IPS DF 6.9 (cell line): ENCODE results near the gene FURIN.
A peak's percentile ranks its signal among the peaks of the same experiment; 100 is the strongest.

ENCODE experiments used
- DNase-seq: peaks from one replicate; pipeline ENCODE4 v3.0.0-alpha.2; 2013; ENCODE audit warnings: low read depth, low spot score
- H3K27ac ChIP-seq: one replicate; pipeline ENCODE4 v1.5.1; 2013; ENCODE audit warnings: low read length, control low read depth
- H3K27me3 ChIP-seq: 2 replicates; pipeline ENCODE4 v1.6.1; 2013; ENCODE audit warnings: mild to moderate bottlenecking, low read length; ENCODE audit not compliant: control insufficient read depth, insufficient read depth
- H3K36me3 ChIP-seq: 2 replicates; pipeline ENCODE4 v1.6.1; 2013; ENCODE audit warnings: low read length; ENCODE audit not compliant: control insufficient read depth, insufficient read depth
- H3K4me1 ChIP-seq: 2 replicates; pipeline ENCODE4 v1.6.1; 2013; ENCODE audit warnings: low read length; ENCODE audit not compliant: control insufficient read depth, insufficient read depth
- H3K4me3 ChIP-seq: 2 replicates; pipeline ENCODE4 v1.5.1; 2013; ENCODE audit warnings: mild to moderate bottlenecking, low read length
- H3K9me3 ChIP-seq: 2 replicates; pipeline ENCODE4 v1.6.1; 2013; ENCODE audit warnings: low read length, inconsistent platforms; ENCODE audit not compliant: control insufficient read depth, insufficient read depth
- WGBS: extraction: QIAGEN DNeasy Blood & Tissue Kit; methylation state at CpG from one replicate; pipeline ENCODE4 v1.1.7; 2013; ENCODE audit warnings: mixed read lengths, missing lambda C conversion rate; ENCODE audit not compliant: insufficient read length, insufficient coverage; 5-methylcytosine and 5-hydroxymethylcytosine counted together

Gene FURIN

DNA sequence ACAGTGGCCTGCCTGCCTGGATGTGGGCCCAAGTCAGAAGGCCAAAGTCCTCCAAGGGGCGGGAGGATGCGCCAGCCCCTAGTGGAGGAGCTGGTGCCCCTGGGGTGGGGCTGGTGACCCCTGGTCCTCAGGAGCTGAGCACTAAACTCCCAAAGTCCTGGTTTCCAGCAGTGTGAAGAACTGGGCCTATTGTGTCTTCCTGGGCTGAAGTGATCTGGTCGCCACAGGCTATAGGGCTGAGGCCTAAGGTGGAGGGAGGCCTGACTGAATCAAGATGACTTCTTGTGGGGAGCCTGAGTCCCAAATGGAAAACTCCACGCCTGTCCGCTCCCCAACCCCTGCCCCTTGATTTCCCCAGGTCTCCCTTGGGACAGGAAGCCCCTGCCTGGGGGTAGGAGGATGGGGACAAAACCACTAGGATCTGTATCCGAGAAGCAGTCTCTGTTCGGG, 15.2 kb downstream of the FURIN start:
- WGBS, result no CpG with 5 or more reads among the region's 7 CpGs
- Histone ChIP-seq H3K27ac (no peak overlapping the region), H3K4me3 (no peak overlapping the region; the same call in 1 of the 2 replicates), H3K4me1 (peaks cover 2% of the 10 kb centered on the region; the same call in 1 of the 2 replicates), H3K9me3 (no peaks in the 10 kb centered on the region), H3K27me3 (no peaks in the 10 kb centered on the region), H3K36me3 (peaks cover 20% of the 10 kb centered on the region)
- no peak for DNase-seq

DNA sequence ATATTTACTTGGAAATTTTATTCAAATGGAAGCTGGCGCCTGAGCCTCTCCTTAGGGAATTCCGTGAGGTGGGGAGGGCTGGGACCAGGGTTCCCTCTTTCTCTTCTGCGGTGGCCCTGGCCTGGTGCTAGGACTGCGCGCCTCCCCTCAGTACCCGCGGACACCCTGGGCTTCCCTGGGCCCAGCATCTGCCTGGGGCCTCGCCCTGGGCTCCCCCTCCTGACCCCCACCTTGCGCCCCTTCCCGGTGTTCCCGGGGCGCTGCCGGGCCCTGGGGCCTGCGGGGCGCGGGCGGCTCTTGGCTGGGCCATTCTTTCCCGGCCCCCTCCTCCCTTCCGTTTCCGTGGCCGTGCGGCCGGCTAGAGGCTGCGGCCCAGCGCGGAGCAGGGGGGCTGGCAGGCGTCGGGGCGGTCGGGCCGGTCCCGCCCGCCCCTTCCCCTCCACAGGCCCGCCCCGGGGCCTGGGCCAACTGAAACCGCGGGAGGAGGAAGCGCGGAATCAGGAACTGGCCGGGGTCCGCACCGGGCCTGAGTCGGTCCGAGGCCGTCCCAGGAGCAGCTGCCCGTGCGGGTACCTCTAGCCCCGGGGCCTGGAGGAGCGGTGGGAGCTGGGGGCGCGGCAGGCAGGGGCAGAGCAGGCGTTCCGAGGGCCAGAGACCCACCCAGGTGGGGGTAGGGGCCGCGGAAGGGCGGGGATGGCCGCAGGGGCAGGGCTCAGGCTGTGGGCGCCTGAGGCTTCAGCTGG, 15.8 kb downstream of the FURIN start, which contains the start of gene FES:
Gene FES, plus strand, starts transcription at position 529 of the 743 bp plus-strand sequence. CDS start 542 bp downstream, outside the sequence.
- Histone ChIP-seq H3K9me3 (no peaks in the 10 kb centered on the region), H3K4me1 (peaks cover 2% of the 10 kb centered on the region; the same call in 1 of the 2 replicates), H3K27ac (no peak within 1 kb of the TSS), H3K27me3 (no peaks in the 10 kb centered on the region), H3K36me3 (peaks cover 16% of the 10 kb centered on the region), H3K4me3 (peak within 1 kb of the TSS; percentile 34; the same call in 1 of the 2 replicates)
- WGBS, result no CpG with 5 or more reads among the region's 58 CpGs
- no peak for DNase-seq

GRCh38 chr15:90884719-90885431, 16.5 kb downstream of the FURIN start:
- no peaks in the 10 kb centered on the region for H3K9me3 ChIP-seq
- H3K4me1 ChIP-seq, result peaks cover 2% of the 10 kb centered on the region; the same call in 1 of the 2 replicates
- H3K27me3 ChIP-seq, result no peaks in the 10 kb centered on the region
- H3K4me3 ChIP-seq, result peak overlapping the region; percentile 34; the same call in 1 of the 2 replicates
- DNase-seq, result no peak
- H3K36me3 ChIP-seq, result peaks cover 9% of the 10 kb centered on the region
- H3K27ac ChIP-seq, result no peak overlapping the region
- WGBS, result no CpG with 5 or more reads among the region's 16 CpGs

GRCh38 chr15:90885432-90886290, 17.3 kb downstream of the FURIN start:
- Histone ChIP-seq H3K27me3 (no peaks in the 10 kb centered on the region), H3K9me3 (no peaks in the 10 kb centered on the region), H3K4me3 (no peak overlapping the region), H3K36me3 (0 out of 2 replicates have a peak, but pooled peaks cover 3% of the 10 kb centered on the region), H3K27ac (no peak overlapping the region), H3K4me1 (peaks cover 2% of the 10 kb centered on the region; the same call in 1 of the 2 replicates)
- no peak for DNase-seq
- no CpG with 5 or more reads among the region's 23 CpGs for WGBS

DNA sequence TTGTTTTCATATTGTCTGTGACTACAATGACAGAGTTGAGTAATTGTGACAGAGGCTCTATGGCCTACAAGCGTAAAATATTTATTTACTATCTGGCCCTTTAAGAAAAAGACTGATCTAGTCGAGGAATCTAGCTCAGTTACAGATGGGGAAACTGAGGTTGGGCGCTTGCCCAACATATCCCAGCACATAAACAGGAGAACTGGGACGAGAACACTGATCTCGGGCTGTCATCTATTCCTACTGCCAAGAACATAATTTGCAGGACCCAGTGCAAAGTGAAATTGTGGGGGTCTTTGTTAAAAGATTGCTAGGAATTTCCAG, 17.9 kb downstream of the FURIN start:
- no peak overlapping the region for H3K4me3 ChIP-seq
- no peaks in the 10 kb centered on the region for H3K9me3 ChIP-seq
- H3K27ac ChIP-seq, result no peak overlapping the region
- H3K27me3 ChIP-seq, result no peaks in the 10 kb centered on the region
- no peak for DNase-seq
- H3K36me3 ChIP-seq, result 0 out of 2 replicates have a peak, but pooled peaks cover 3% of the 10 kb centered on the region
- no CpG with 5 or more reads among the region's 5 CpGs for WGBS
- H3K4me1 ChIP-seq, result peaks cover 2% of the 10 kb centered on the region; the same call in 1 of the 2 replicates

- no peak for DNase-seq
- Histone ChIP-seq H3K27me3 (no peaks in the 10 kb centered on the region), H3K27ac (no peak overlapping the region), H3K4me3 (no peak overlapping the region), H3K4me1 (peaks cover 2% of the 10 kb centered on the region; the same call in 1 of the 2 replicates), H3K9me3 (no peaks in the 10 kb centered on the region), H3K36me3 (no peaks in the 10 kb centered on the region)
- WGBS, result no CpG with 5 or more reads among the region's 13 CpGs
Measured at GRCh38 chr15:90887037-90887481, 18.7 kb downstream of the FURIN start.

GRCh38 chr15:90889313-90889730, 20.9 kb downstream of the FURIN start:
- Histone ChIP-seq H3K4me3 (no peak overlapping the region), H3K27me3 (no peaks in the 10 kb centered on the region), H3K4me1 (no peaks in the 10 kb centered on the region), H3K9me3 (no peaks in the 10 kb centered on the region), H3K27ac (no peak overlapping the region), H3K36me3 (no peaks in the 10 kb centered on the region)
- WGBS, result no CpG with 5 or more reads among the region's 18 CpGs
- DNase-seq, result no peak

- DNase-seq, result no peak
- no CpG with 5 or more reads among the region's 31 CpGs for WGBS
- H3K4me1 ChIP-seq, result no peaks in the 10 kb centered on the region
- H3K4me3 ChIP-seq, result no peak overlapping the region
- no peaks in the 10 kb centered on the region for H3K36me3 ChIP-seq
- no peak overlapping the region for H3K27ac ChIP-seq
- no peaks in the 10 kb centered on the region for H3K27me3 ChIP-seq
- H3K9me3 ChIP-seq, result no peaks in the 10 kb centered on the region
Measured at GRCh38 chr15:90889736-90890456, 21.5 kb downstream of the FURIN start.

DNA sequence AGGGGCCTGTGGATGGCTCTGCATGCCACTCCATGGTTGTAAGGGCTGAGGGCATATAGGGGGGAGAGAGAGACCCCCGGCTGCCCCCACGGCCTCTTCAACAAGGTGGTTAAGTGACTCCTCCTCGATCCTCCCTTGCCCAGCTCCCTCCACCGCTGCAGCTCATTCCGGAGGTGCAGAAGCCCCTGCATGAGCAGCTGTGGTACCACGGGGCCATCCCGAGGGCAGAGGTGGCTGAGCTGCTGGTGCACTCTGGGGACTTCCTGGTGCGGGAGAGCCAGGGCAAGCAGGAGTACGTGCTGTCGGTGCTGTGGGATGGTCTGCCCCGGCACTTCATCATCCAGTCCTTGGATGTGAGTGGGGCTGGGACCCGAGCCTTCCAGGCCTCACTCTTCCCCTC, 22.5 kb downstream of the FURIN start:
- DNase-seq, result no peak
- H3K27me3 ChIP-seq, result no peaks in the 10 kb centered on the region
- no CpG with 5 or more reads among the region's 12 CpGs for WGBS
- no peak overlapping the region for H3K4me3 ChIP-seq
- no peak overlapping the region for H3K27ac ChIP-seq
- H3K9me3 ChIP-seq, result no peaks in the 10 kb centered on the region
- no peaks in the 10 kb centered on the region for H3K4me1 ChIP-seq
- H3K36me3 ChIP-seq, result no peaks in the 10 kb centered on the region
